GM21825 (cell line): ENCODE measurements around the gene MRPL47.
"Not testable (repeated sequence)": the region's sequence is repeated elsewhere in the genome, so short reads cannot be mapped to it uniquely, and the experiment has no call there.

Experiments
- ATAC-seq: cut with Tn5 transposase; IDR thresholded peaks from one replicate; pipeline ENCODE4 v1.9.1; 2021; ENCODE audit warnings: mild to moderate bottlenecking, moderate library complexity; ENCODE audit not compliant: unreplicated experiment

Gene MRPL47

GRCh38 chr3:179604321-179605078 is at the start of gene MRPL47, which contains the start of gene NDUFB5:
MRPL47 (minus strand) TSS chr3:179604638; CDS start chr3:179604624, 14 bp downstream.
NDUFB5 (plus strand) TSS chr3:179604794; CDS start chr3:179604816, 22 bp downstream.
- ATAC-seq: peak; percentile 98

DNA sequence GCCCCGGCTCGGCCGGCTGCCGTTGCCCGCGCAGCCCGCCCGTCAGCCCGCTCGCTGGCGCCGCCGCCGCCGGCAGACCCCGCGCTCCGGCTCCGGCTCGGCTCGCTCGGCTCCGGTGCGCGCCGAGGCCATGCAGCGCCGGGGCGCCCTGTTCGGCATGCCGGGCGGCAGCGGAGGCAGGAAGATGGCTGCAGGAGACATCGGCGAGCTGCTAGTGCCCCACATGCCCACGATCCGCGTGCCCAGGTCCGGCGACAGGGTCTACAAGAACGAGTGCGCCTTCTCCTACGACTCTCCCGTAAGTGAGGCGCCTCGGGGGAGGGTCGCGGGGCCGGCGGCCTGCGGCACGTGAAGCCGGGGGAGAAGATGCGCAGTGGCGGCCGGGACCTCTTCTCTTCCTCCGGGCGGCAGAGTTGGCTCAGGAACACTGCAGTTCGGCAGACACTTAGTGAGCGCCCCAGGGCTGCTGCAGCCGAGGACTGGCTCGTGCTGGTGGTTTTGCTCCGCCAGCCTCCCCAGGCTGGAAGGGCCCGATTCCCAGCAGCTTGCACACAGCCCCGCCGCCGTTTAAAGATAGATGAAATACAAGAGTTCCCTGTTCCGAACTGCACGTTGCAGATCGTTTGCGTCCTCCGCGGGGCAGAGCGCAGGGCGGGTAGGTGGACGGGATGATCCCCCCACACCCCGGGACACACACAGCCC is 48.8 kb upstream of the MRPL47 start:
- ATAC-seq: peak; percentile 60

GRCh38 chr3:179652447-179653095 is 48.1 kb upstream of the MRPL47 start, which contains the start of gene USP13:
USP13 (plus strand) TSS chr3:179653040; CDS start chr3:179653226, 186 bp downstream.
- peak; percentile 68 for ATAC-seq

GRCh38 chr3:179651687-179652446 is 47.4 kb upstream of the MRPL47 start:
- ATAC-seq: no peak

GRCh38 chr3:179646177-179646576 is 41.7 kb upstream of the MRPL47 start:
- no peak for ATAC-seq

DNA sequence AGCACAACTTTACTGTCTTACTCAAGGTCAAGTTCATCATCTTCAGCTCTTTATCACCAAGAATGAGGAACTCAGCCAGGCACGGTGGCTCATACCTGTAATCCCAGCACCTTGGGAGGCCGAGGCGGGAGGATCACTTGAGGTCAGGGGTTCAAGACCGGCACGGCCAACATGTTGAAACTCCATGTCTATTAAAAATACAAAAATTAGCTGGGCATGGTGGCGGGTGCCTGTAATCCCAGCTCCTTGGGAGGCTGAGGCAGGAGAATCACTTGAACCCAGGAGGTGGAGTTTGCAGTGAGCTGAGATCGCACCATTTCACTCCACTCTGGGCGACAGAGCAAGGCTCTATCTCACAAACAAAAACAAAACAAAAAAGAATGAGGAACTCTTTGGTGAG is 39.4 kb upstream of the MRPL47 start:
- not testable (repeated sequence) for ATAC-seq

DNA sequence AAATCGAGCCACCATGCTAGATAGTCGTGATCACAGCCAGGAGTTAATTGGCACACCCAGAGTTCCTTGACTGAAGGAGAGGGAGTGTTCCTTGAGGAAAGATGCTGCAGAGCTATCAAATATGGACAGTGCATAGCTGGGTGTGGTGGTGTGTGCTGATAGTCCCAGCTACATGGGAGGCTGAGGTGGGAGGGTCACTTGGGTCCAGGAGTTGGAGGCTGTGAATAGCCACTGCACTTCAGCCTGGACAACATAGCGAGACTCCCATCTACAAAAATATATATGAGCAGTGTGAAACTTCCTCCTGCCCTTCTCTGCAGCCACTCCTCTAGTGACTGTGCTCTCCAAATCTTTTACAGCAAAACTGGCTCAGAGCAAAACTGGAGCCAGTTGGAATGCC is 38.4 kb upstream of the MRPL47 start:
- no peak for ATAC-seq

DNA sequence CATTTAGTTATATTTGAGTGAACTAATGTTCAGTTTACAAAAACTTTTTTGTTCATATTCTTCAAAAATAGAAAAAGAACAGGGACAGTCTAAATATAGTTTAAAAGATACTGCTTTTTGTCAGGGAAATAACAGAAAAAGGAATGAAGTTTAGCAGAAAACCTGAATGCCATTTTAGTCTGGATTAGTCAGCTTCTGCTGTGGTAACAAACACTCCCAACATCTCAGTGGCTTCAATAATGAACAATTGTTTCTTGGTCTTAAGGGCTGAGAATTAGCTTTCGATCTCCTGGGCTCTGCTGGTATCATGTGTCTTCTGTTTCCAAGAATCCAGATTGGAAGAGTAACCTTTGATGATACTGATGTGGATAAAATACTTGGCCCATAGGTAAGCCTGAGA is 36.0 kb upstream of the MRPL47 start:
- no peak for ATAC-seq

- ATAC-seq: no peak
Observed at GRCh38 chr3:179630753-179631451, 26.5 kb upstream of the MRPL47 start.

DNA sequence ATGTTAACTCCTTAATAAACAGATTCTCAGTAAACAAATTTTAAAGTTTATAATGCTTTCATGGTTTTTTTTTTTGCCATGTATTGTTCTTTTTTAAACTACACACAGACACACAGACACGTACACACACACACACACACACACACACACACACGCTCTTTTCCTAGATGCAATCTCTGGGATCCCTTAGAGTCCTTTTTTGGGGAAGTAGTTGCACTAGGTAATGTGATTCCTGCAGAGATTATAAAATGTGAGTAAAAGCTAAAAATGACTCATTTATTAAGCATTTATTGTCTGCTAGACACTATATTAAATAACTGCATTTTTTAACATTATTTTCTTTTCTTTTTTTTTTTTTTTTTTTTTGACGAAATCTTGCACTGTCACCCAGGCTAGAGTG is 20.0 kb upstream of the MRPL47 start:
- ATAC-seq: no peak

DNA sequence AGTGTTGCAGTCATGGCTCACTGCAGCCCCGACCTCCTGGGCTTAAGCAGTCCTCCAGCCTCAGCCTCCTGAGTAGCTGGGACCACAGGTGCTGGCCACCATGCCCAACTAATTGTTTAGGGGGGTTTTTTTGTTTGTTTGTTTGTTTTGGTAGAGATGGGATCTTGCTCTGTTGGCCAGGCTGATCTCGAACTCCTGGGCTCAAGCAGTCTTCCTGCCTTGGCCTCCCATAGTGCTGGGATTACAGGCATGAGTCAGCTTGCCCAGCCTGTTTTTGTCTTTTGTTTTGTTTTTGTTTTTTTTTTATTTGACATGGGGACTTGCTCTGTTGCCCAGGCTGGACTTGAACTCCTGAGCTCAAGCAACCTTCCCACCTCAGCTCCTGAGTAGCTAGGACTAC is 17.6 kb upstream of the MRPL47 start:
- ATAC-seq: no peak

- ATAC-seq: no peak
Observed at GRCh38 chr3:179615458-179616173, 11.2 kb upstream of the MRPL47 start.

DNA sequence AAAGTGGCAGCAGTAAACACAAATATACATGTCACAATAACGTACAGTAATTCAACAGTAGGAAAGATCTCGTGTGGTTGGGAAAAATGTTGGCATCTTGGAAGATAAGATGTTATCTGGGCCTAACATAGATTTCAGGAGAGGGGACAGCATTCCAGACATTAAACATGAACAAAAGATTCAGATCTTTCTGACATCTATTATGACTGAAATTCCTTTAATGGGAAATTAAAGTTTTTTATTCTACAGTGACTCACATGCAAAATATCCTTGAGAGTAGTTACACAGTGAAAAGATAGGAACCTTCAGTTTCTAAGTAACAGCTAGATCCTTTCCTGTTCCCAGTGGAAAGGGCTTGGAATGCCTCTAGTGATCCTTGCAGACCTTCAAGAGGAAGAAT is 9.4 kb upstream of the MRPL47 start:
- no peak for ATAC-seq

DNA sequence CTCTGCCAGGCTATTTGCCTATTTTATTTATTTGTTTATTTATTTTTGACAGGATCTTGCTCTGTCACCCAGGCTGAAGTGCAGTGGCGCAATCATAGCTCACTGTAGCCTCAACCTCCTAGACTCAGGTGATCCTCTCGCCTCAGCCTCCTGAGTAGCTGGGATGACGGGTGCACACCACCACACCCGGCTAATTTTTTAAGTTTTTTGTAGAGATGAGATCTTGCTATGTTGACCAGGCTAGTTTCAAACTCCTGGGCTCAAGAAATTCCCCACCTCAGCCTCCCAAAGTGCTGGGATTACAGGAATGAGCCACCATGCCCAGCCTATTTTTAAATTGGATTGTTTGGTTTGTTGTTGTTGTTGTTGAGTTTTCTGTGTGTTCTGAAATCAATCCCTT is 5.6 kb upstream of the MRPL47 start:
- ATAC-seq: no peak

DNA sequence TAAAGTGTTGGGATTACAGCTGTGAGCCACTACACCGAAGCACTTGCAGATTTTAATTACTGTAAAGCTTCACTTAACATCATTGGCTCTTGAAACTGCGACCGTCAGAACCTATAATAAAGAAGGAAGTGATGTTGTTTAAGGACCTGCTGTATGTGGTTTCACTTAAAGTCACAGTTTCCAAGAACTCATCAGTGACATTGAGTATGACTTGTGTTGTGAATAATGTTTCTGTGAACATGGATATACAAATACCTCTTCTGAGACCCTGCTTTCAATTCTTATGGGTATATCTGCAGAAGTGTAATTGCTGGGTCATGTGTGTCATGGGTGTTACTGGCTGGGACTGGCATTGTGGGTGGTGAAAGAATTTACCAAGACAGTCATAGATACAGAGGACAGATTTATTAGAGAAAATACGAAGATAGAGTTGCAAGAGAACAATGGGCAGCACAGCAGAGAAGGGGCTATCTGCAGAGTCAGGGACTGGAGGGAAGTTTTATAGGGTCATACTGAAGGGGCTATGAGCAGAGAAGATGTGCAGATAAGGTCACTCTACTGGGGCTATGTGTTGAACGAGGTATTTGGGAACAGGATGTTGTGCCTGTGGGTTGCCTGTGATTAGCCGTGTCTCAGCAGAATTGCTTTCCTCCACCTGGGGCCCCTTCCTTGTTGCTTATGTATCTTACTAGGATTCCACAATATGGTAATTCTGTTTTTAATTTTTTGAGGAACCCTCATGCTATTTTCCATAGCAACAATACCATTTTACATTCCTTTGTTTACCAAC is 4.7 kb upstream of the MRPL47 start:
- peak; percentile 46 for ATAC-seq

- ATAC-seq: no peak
Observed at GRCh38 chr3:179606534-179607085, 2.2 kb upstream of the MRPL47 start.

- no peak for ATAC-seq
Observed at GRCh38 chr3:179603831-179604230, 607 bp downstream of the MRPL47 start.

GRCh38 chr3:179603321-179603720 is 1.1 kb downstream of the MRPL47 start:
- no peak for ATAC-seq

- no peak for ATAC-seq
Observed at GRCh38 chr3:179599531-179599930, 4.9 kb downstream of the MRPL47 start.
